IMR-90 (cell line): Measurements from ENCODE around the gene ATRN. TPM values are rescaled to one million over a fixed set of nuclear protein-coding genes. Genes with fewer than 3 reads are reported as not detected.

ENCODE experiments used
- ATAC-seq: fragments of 200-7000 bp; cut with Tn5 transposase; 2 replicates; pipeline ENCODE4 v1.9.1; 2020; ENCODE audit warnings: low read depth, mild to moderate bottlenecking, moderate library complexity
- BruUV-seq: library from RNA; stranded (reverse); fragments of 400-500 nt; replicated peaks from 2 replicates; lab custom pipeline; 2021; lab: Mats Ljungman, UMichigan
- CTCF ChIA-PET: fragments of 300-600 bp; formaldehyde crosslinking; extraction: SDS; loops from one replicate; lab custom pipeline; 2021; ENCODE audit warnings: antibody characterized with exemption; lab: Yijun Ruan, JAX
- POLR2A ChIA-PET: fragments of 300-600 bp; sonication (Branson Sonifier 250); formaldehyde crosslinking; loops from one replicate; lab custom pipeline; 2022; ENCODE audit warnings: antibody characterized with exemption; ENCODE audit not compliant: unreplicated experiment; lab: Charles Lee
- DNase-seq: peaks from one replicate; pipeline ENCODE4 v3.0.0; 2013
- H2AFZ ChIP-seq: replicated peaks from 2 replicates; pipeline ENCODE3; 2013; ENCODE audit warnings: low read length, mild to moderate bottlenecking; ENCODE audit not compliant: poor library complexity
- H2AK5ac ChIP-seq: 2 replicates; pipeline ENCODE4 v1.6.1; 2013; ENCODE audit warnings: low read depth, low read length, inconsistent platforms
- H2AK9ac ChIP-seq: replicated peaks from 2 replicates; pipeline ENCODE3; 2013; ENCODE audit warnings: mild to moderate bottlenecking, low read depth, low read length, moderate library complexity; ENCODE audit not compliant: poor library complexity
- H2BK120ac ChIP-seq: 2 replicates; pipeline ENCODE4 v1.6.1; 2013; ENCODE audit warnings: low read depth, low read length, inconsistent platforms
- H2BK15ac ChIP-seq: 3 replicates; pipeline ENCODE4 v1.6.1; 2013; ENCODE audit warnings: low read depth, low read length, inconsistent platforms
- H2BK20ac ChIP-seq: 2 replicates; pipeline ENCODE4 v1.6.1; 2013; ENCODE audit warnings: low read depth, mild to moderate bottlenecking, inconsistent platforms, low read length, moderate library complexity
- H2BK5ac ChIP-seq: 2 replicates; pipeline ENCODE4 v1.6.1; 2013; ENCODE audit warnings: mild to moderate bottlenecking, low read depth, low read length, inconsistent platforms; ENCODE audit not compliant: poor library complexity, severe bottlenecking
- H3K14ac ChIP-seq: replicated peaks from 2 replicates; pipeline ENCODE4 v1.6.1; 2013; ENCODE audit warnings: low read depth, low read length, inconsistent platforms
- H3K18ac ChIP-seq: 2 replicates; pipeline ENCODE4 v1.6.1; 2013; ENCODE audit warnings: low read depth, low read length, control low read depth
- H3K23ac ChIP-seq: 2 replicates; pipeline ENCODE4 v1.6.1; 2013; ENCODE audit warnings: low read depth, low read length, inconsistent platforms
- H3K27ac ChIP-seq: 2 replicates; pipeline ENCODE4 v1.5.1; 2013; ENCODE audit warnings: mild to moderate bottlenecking, control low read depth, low read length; ENCODE audit not compliant: insufficient read depth
- H3K27me3 ChIP-seq: 2 replicates; pipeline ENCODE4 v1.6.1; 2013; ENCODE audit warnings: low read length; ENCODE audit not compliant: control insufficient read depth, insufficient read depth
- H3K36me3 ChIP-seq: 2 replicates; pipeline ENCODE4 v1.6.1; 2013; ENCODE audit warnings: low read length, mixed read lengths; ENCODE audit not compliant: control insufficient read depth, insufficient read depth
- H3K4ac ChIP-seq: 2 replicates; pipeline ENCODE4 v1.6.1; 2013; ENCODE audit warnings: low read depth, low read length, inconsistent platforms
- H3K4me1 ChIP-seq: 2 replicates; pipeline ENCODE4 v1.6.1; 2013; ENCODE audit warnings: low read length, mixed read lengths; ENCODE audit not compliant: control insufficient read depth, insufficient read depth
- H3K4me2 ChIP-seq: 2 replicates; pipeline ENCODE4 v1.6.1; 2013; ENCODE audit warnings: low read depth, mild to moderate bottlenecking, control low read depth, low read length, moderate library complexity
- H3K4me3 ChIP-seq: 2 replicates; pipeline ENCODE4 v1.5.1; 2013; ENCODE audit warnings: low read depth, mild to moderate bottlenecking, control low read depth, low read length, moderate library complexity; ENCODE audit not compliant: insufficient read depth
- H3K56ac ChIP-seq: 2 replicates; pipeline ENCODE4 v1.6.1; 2013; ENCODE audit warnings: low read length, inconsistent platforms; ENCODE audit not compliant: insufficient read depth; ENCODE audit errors: extremely low read depth
- H3K79me1 ChIP-seq, 2 experiments: 2 replicates each; pipeline ENCODE4 v1.6.1; 2013; ENCODE audit warnings: low read length in 2 of 2, inconsistent platforms in 1 of 2, low read depth in 1 of 2
- H3K9ac ChIP-seq: 2 replicates; pipeline ENCODE4 v1.6.1; 2013; ENCODE audit warnings: low read depth, low read length, control low read depth
- H3K9me1 ChIP-seq: 2 replicates; pipeline ENCODE4 v1.6.1; 2013; ENCODE audit warnings: low read length, inconsistent platforms; ENCODE audit not compliant: insufficient read depth
- H3K9me3 ChIP-seq: 2 replicates; pipeline ENCODE4 v1.6.1; 2013; ENCODE audit warnings: low read length; ENCODE audit not compliant: control insufficient read depth, insufficient read depth
- H4K20me1 ChIP-seq: 2 replicates; pipeline ENCODE4 v1.6.1; 2013; ENCODE audit warnings: low read length, inconsistent platforms; ENCODE audit not compliant: insufficient read depth
- H4K5ac ChIP-seq: 2 replicates; pipeline ENCODE4 v1.6.1; 2013; ENCODE audit warnings: mild to moderate bottlenecking, low read depth, low read length, control low read depth
- H4K8ac ChIP-seq, 2 experiments: 2 replicates each; pipeline ENCODE4 v1.6.1; 2013; ENCODE audit warnings: low read depth in 2 of 2, low read length in 2 of 2, control low read depth in 1 of 2, inconsistent platforms in 1 of 2
- H4K91ac ChIP-seq: 2 replicates; pipeline ENCODE4 v1.6.1; 2013; ENCODE audit warnings: low read depth, low read length, inconsistent platforms; ENCODE audit not compliant: insufficient read depth
- BHLHE40 ChIP-seq: fragments of 150-350 bp; IDR thresholded peaks from 2 replicates; pipeline ENCODE4 v1.6.1; 2016; ENCODE audit warnings: mild to moderate bottlenecking, low read depth, low read length
- CEBPB ChIP-seq: IDR thresholded peaks from 2 replicates; pipeline ENCODE4 v1.6.1; 2012; ENCODE audit warnings: low read depth, low read length, improper control_type of control experiment
- MAFK ChIP-seq: IDR thresholded peaks from 2 replicates; pipeline ENCODE4 v1.6.1; 2012; ENCODE audit warnings: low read depth, low read length, improper control_type of control experiment
- MXI1 ChIP-seq: IDR thresholded peaks from 2 replicates; pipeline ENCODE4 v1.6.1; 2012; ENCODE audit warnings: low read depth, mild to moderate bottlenecking, low read length, moderate library complexity, borderline replicate concordance
- NFE2L2 ChIP-seq: fragments of 150-350 bp; IDR thresholded peaks from 2 replicates; pipeline ENCODE4 v1.6.1; 2016; ENCODE audit warnings: low read depth, mild to moderate bottlenecking, low read length
- RFX5 ChIP-seq: IDR thresholded peaks from 2 replicates; pipeline ENCODE4 v1.8.0; 2012; ENCODE audit warnings: low read depth, mild to moderate bottlenecking, low read length, moderate library complexity
- SMC3 ChIP-seq: fragments of 150-350 bp; IDR thresholded peaks from 2 replicates; pipeline ENCODE4 v1.6.1; 2016; ENCODE audit warnings: low read depth, mild to moderate bottlenecking, antibody characterized with exemption, low read length, moderate library complexity
- WGBS, 2 experiments: methylation state at CpG; one replicate each; pipeline versions ENCODE4 v1.1.5 to v1.1.7; 2013; ENCODE audit warnings: missing lambda C conversion rate in 2 of 2; ENCODE audit not compliant: insufficient read length in 1 of 2; ENCODE audit errors: extremely low coverage in 2 of 2; 5-methylcytosine and 5-hydroxymethylcytosine counted together
- dilution Hi-C: fragments of 300-500 bp; cut with HindIII; formaldehyde crosslinking; loops from one replicate; pipeline ENCODE4 v1.14.3; 2018; ENCODE audit warnings: low sequenced_read_pairs; ENCODE audit not compliant: unreplicated experiment
- in situ Hi-C: fragments of 300-500 bp; cut with MboI; formaldehyde crosslinking; loops from 3 replicates; pipeline ENCODE4 v1.14.3; 2019; ENCODE audit warnings: low sequenced_read_pairs, inconsistent platforms, mixed read lengths
- intact Hi-C: fragments of 100-400 bp; cut with micrococcal nuclease; formaldehyde crosslinking; loops from 2 replicates; pipeline ENCODE4 v1.10.0; 2022
- polyA plus RNA-seq, 3 experiments: library from polyadenylated mRNA; depleted of rRNA; stranded (reverse); fragments of >200 nt; gene quantifications; 2 replicates each; pipeline ENCODE4 v1.2.3, GENCODE V29; 2012; ENCODE audit warnings: low replicate concordance in 1 of 3
- total RNA-seq: library from RNA; depleted of rRNA; stranded (reverse); fragments of >200 nt; gene quantifications from 2 replicates; pipeline ENCODE4 v1.2.3, GENCODE V29; 2012
- TF ChIP-seq, protein P1 (sequence below): fragments of 150-350 bp; IDR thresholded peaks from 2 replicates; pipeline ENCODE4 v1.6.1; 2017; ENCODE audit warnings: mild to moderate bottlenecking, antibody characterized with exemption, low read length, low read depth
- TF ChIP-seq, protein P2 (sequence below): fragments of 150-350 bp; IDR thresholded peaks from 2 replicates; pipeline ENCODE4 v1.6.1; 2016; ENCODE audit warnings: low read depth, mild to moderate bottlenecking, low read length, moderate library complexity, borderline replicate concordance

The ATRN gene
- total and polyA plus RNA-seq, 2 of the 4 experiments (the other 2 are of a cell fraction), result 32.3 to 46.2 TPM

DNA sequence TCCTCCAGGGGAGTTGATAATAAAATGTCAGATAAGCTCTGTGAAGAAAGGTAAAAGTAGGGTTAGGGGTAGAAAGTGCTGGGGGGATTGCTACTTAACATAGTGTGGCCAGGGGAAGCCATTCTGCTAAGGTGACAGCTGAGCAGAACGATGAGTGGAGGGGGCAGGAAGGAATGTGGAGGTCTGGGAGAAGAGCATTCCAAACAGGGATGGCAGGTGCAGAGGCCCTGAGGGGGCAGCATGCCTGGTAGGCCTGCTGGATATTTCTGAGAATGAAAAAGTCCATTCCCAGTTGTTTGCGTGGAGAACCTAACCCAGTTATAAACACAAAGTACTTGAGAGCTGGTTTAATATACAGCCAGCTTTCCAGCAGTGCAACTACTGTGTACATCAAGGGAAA lies 183.1 kb downstream of the ATRN start (continued):
- no peak for TF ChIP-seq BHLHE40
- no peak for TF ChIP-seq MAFK
- TF ChIP-seq, protein P1, sequence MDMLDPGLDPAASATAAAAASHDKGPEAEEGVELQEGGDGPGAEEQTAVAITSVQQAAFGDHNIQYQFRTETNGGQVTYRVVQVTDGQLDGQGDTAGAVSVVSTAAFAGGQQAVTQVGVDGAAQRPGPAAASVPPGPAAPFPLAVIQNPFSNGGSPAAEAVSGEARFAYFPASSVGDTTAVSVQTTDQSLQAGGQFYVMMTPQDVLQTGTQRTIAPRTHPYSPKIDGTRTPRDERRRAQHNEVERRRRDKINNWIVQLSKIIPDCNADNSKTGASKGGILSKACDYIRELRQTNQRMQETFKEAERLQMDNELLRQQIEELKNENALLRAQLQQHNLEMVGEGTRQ, result no peak

DNA sequence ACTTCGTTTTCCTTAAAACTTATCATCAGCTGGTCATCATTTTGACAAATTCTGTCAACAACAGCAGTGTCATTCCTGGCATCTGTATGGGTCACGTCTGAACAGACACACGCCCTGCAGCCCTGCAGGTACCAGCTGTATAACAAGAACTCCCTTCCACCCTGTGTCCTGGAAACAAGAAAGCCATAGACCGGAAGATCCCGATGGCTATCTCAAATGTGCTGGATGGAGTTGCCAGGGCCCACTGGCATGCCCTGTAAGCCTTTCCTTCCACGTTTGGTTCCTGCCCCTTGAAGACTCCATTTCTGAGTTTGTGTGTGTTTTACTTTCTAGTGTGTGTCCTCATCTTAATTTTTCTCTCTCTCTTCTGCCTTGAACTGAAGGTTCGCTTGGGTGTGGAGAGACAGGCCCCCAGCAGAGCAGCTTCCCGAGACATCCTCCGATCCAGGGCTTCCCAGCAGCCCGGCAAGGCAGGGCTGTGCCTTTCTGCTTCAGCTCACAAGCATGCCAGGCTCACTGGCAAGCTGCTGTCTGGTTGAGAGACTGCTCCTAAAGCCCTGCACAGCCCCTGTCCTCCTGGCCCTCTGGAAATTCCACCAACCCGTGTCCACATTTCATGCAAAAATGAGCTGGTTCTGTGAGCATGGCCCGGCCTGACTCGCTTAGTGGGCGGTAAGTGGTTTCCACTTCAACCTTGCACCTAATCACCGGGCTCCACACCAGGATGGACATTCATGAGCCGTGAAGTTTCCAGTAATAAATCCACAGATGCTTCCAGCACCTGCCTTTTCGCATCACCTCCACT lies 183.7 kb downstream of the ATRN start:
- H3K4me1 ChIP-seq, result no peaks in the 10 kb centered on the region
- ATAC-seq (0 out of 2 replicates have a peak, but pooled peaks have one; percentile 9), DNase-seq (no peak)
- no peak overlapping the region for H4K8ac ChIP-seq
- no peak overlapping the region for H2BK15ac ChIP-seq
- BruUV-seq, result no TSS peak
- H2BK20ac ChIP-seq, result no peak overlapping the region
- H3K56ac ChIP-seq, result no peak overlapping the region
- H2BK5ac ChIP-seq, result no peak overlapping the region
- no peaks in the 10 kb centered on the region for H3K36me3 ChIP-seq
- dilution Hi-C loops (no loop called here), intact Hi-C loops (no loop called here), in situ Hi-C loops (no loop called here)
- no peak overlapping the region for H2AK5ac ChIP-seq
- H2AFZ ChIP-seq, result no peak overlapping the region
- no peaks in the 10 kb centered on the region for H3K79me1 ChIP-seq
- H3K9ac ChIP-seq, result no peak overlapping the region
- no peak overlapping the region for H4K91ac ChIP-seq
- POLR2A ChIA-PET, result interaction anchor here (0.6 kb wide), 1 partner anchor 28 kb away, joined by 9 read pairs; no protein-coding TSS in a partner anchor
- no peak overlapping the region for H4K5ac ChIP-seq
- WGBS, 2 experiments, result 82% methylated on average over 9 of the region's 17 CpGs; no CpG with 5 or more reads in 1 of the 2 experiments
- no peak overlapping the region for H3K4ac ChIP-seq
- H4K20me1 ChIP-seq, result no peaks in the 10 kb centered on the region
- peaks cover 7% of the 10 kb centered on the region; the same call in 1 of the 2 replicates for H3K9me1 ChIP-seq
- no peak overlapping the region for H2BK120ac ChIP-seq
- no peak overlapping the region for H3K27ac ChIP-seq
- peaks cover 20% of the 10 kb centered on the region for H3K27me3 ChIP-seq
- no peak overlapping the region for H2AK9ac ChIP-seq
- peaks cover 5% of the 10 kb centered on the region; the same call in 1 of the 2 replicates for H3K9me3 ChIP-seq
- no peak overlapping the region for H3K4me3 ChIP-seq
- no peak overlapping the region for H3K23ac ChIP-seq
- no peak overlapping the region for H3K18ac ChIP-seq
- H3K4me2 ChIP-seq, result no peak overlapping the region
- CTCF ChIA-PET, result no interaction called here
- no peak overlapping the region for H3K14ac ChIP-seq
- TF ChIP-seq NFE2L2, result no peak
- TF ChIP-seq SMC3, result no peak
- TF ChIP-seq CEBPB, result no peak
- no peak for TF ChIP-seq BHLHE40
- no peak for TF ChIP-seq MXI1
- TF ChIP-seq, protein P1, result no peak
- no peak for TF ChIP-seq RFX5
- no peak for TF ChIP-seq MAFK
- TF ChIP-seq, protein P2, sequence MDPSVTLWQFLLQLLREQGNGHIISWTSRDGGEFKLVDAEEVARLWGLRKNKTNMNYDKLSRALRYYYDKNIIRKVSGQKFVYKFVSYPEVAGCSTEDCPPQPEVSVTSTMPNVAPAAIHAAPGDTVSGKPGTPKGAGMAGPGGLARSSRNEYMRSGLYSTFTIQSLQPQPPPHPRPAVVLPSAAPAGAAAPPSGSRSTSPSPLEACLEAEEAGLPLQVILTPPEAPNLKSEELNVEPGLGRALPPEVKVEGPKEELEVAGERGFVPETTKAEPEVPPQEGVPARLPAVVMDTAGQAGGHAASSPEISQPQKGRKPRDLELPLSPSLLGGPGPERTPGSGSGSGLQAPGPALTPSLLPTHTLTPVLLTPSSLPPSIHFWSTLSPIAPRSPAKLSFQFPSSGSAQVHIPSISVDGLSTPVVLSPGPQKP, result no peak
